Measurements from ENCODE around the gene PBX3. TPM values are rescaled to one million over a fixed set of nuclear protein-coding genes. Genes with fewer than 3 reads are reported as not detected.

Gene PBX3
- total RNA-seq, 1 experiment from 2014 or later = 1.5 TPM

DNA sequence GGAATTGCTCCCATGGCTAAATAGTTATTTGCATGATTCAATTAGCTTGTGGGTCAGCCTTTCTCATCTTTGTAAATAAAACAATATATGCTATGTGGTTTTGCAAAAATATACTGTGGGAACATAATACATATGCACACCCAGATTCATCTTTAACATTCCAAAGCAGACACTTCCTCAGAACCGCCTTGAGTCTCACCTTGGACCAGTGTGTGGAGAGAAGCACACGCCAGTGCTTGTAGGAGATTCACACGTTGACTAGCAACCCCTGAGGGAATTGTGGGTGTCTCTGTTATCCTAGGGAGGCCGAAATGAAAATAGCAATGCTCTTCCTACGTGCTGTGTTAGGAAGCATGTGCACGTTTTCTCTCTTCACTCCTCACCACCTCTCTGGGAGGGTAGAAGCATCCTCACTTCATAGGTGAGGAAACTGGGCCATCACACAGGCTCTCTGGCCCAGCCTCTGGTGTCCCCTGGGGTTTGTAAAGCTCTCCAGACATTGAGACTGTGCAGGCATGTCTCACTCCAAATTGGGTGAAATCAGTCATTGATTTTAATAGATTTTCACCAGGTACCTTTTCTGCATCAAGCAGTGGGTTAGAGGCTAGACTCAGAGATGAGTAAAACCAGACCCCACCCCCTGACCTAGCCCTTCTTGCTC is 221.7 kb downstream of the PBX3 start:
- CTCF ChIA-PET = no interaction called here
- H3K27me3 ChIP-seq (replicated peaks; ENCODE audit: insufficient read depth, low read depth, low read length, poor library complexity) = peaks cover 3% of the 10 kb centered on the region
- TF ChIP-seq EZH2 (IDR thresholded peaks at IDR 0.05; ENCODE audit: borderline replicate concordance, low read depth, low read length, poor library complexity, severe bottlenecking) (no peak), CTCF (conservative IDR thresholded peaks at IDR 0.05; ENCODE audit: low read depth, low read length) (no peak)
- DNase-seq (ENCODE audit: low spot score) = no peak
- BruUV-seq (replicated peaks) = no TSS peak
- intact Hi-C loops (cut with micrococcal nuclease; ENCODE audit: unreplicated experiment) = no loop called here
- no peaks in the 10 kb centered on the region for H3K36me3 ChIP-seq (ENCODE audit: insufficient read depth, low read length, poor library complexity, severe bottlenecking)
- no peaks in the 10 kb centered on the region for H3K4me1 ChIP-seq (ENCODE audit: insufficient read depth, low read length, poor library complexity, severe bottlenecking)
- POLR2A ChIA-PET (ENCODE audit: low non-redundant PET) = no interaction called here
- no peak overlapping the region for H3K27ac ChIP-seq (ENCODE audit: low read depth, low read length, poor library complexity, severe bottlenecking)
- H3K4me3 ChIP-seq (ENCODE audit: low read depth, low read length, poor library complexity, severe bottlenecking) = no peak overlapping the region
- no peaks in the 10 kb centered on the region for H3K9me3 ChIP-seq (ENCODE audit: low read depth, low read length, poor library complexity, severe bottlenecking)

DNA sequence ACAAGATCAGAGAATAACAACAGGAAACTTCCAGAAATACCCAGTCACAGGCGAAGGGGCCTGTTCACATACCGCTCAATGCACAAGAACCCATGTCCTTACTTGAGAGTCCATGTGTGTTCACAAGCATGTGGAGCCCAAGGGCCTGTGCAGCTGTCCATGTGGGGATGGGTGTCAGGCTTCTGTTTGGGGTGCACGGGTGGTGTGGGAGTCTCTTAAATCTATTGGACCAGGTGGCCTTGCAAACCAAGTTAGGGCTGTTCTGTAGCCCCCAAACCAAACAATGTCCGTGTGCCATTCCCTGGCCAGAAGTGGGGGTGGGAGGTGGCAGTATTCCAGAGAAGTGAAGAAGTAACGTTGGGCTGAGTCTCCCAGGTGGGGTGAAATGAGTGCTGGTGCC is 222.3 kb downstream of the PBX3 start:
- Histone ChIP-seq H3K4me1 (ENCODE audit: insufficient read depth, low read length, poor library complexity, severe bottlenecking) (no peaks in the 10 kb centered on the region), H3K36me3 (ENCODE audit: insufficient read depth, low read length, poor library complexity, severe bottlenecking) (no peaks in the 10 kb centered on the region), H3K9me3 (ENCODE audit: low read depth, low read length, poor library complexity, severe bottlenecking) (no peaks in the 10 kb centered on the region), H3K27me3 (replicated peaks; ENCODE audit: insufficient read depth, low read depth, low read length, poor library complexity) (no peaks in the 10 kb centered on the region), H3K4me3 (ENCODE audit: low read depth, low read length, poor library complexity, severe bottlenecking) (no peak overlapping the region), H3K27ac (ENCODE audit: low read depth, low read length, poor library complexity, severe bottlenecking) (no peak overlapping the region)
- TF ChIP-seq CTCF (conservative IDR thresholded peaks at IDR 0.05; ENCODE audit: low read depth, low read length) (no peak), EZH2 (IDR thresholded peaks at IDR 0.05; ENCODE audit: borderline replicate concordance, low read depth, low read length, poor library complexity, severe bottlenecking) (no peak)
- intact Hi-C loops (cut with micrococcal nuclease; ENCODE audit: unreplicated experiment) = no loop called here
- POLR2A ChIA-PET (ENCODE audit: low non-redundant PET) = no interaction called here
- no TSS peak for BruUV-seq (replicated peaks)
- DNase-seq (ENCODE audit: low spot score) = no peak
- CTCF ChIA-PET = no interaction called here

GRCh38 chr9:125969868-125970267 is 222.7 kb downstream of the PBX3 start:
- no peak for DNase-seq (ENCODE audit: low spot score)

More at GRCh38 chr9:125969868-125970267, 222.7 kb downstream of the PBX3 start:
- TF ChIP-seq CTCF (conservative IDR thresholded peaks at IDR 0.05; ENCODE audit: low read depth, low read length) (no peak), EZH2 (IDR thresholded peaks at IDR 0.05; ENCODE audit: borderline replicate concordance, low read depth, low read length, poor library complexity, severe bottlenecking) (no peak)
- CTCF ChIA-PET = interaction anchor here (0.7 kb wide), 1 partner anchor 10 kb away, joined by 3 read pairs; no protein-coding TSS in a partner anchor
- Histone ChIP-seq H3K27me3 (replicated peaks; ENCODE audit: insufficient read depth, low read depth, low read length, poor library complexity) (no peaks in the 10 kb centered on the region), H3K27ac (ENCODE audit: low read depth, low read length, poor library complexity, severe bottlenecking) (no peak overlapping the region), H3K4me3 (ENCODE audit: low read depth, low read length, poor library complexity, severe bottlenecking) (no peak overlapping the region), H3K9me3 (ENCODE audit: low read depth, low read length, poor library complexity, severe bottlenecking) (no peaks in the 10 kb centered on the region), H3K36me3 (ENCODE audit: insufficient read depth, low read length, poor library complexity, severe bottlenecking) (no peaks in the 10 kb centered on the region), H3K4me1 (ENCODE audit: insufficient read depth, low read length, poor library complexity, severe bottlenecking) (no peaks in the 10 kb centered on the region)
- intact Hi-C loops (cut with micrococcal nuclease; ENCODE audit: unreplicated experiment) = no loop called here
- no TSS peak for BruUV-seq (replicated peaks)
- POLR2A ChIA-PET (ENCODE audit: low non-redundant PET) = no interaction called here
